KMS-11 (cell line): ENCODE results near the gene C1QTNF1.

Source experiments
- H2AFZ ChIP-seq: fragments of 200-600 bp; sonication (generic); 2 replicates; pipeline ENCODE4 v1.6.1; 2016; ENCODE audit warnings: antibody characterized with exemption, mixed run types, low read depth
- H3K27ac ChIP-seq: fragments of 200-600 bp; sonication (generic); 2 replicates; pipeline ENCODE4 v1.6.1; 2016; ENCODE audit warnings: mild to moderate bottlenecking, mixed run types
- H3K27me3 ChIP-seq: fragments of 200-600 bp; sonication (generic); 2 replicates; pipeline ENCODE4 v1.6.1; 2017; ENCODE audit warnings: mild to moderate bottlenecking, low read depth, mixed run types, moderate library complexity; ENCODE audit not compliant: insufficient read depth
- H3K36me3 ChIP-seq: fragments of 200-600 bp; sonication (generic); 2 replicates; pipeline ENCODE4 v1.6.1; 2017; ENCODE audit warnings: mild to moderate bottlenecking, mixed run types; ENCODE audit not compliant: insufficient read depth
- H3K4me1 ChIP-seq: fragments of 200-600 bp; sonication (generic); 2 replicates; pipeline ENCODE4 v1.6.1; 2016; ENCODE audit warnings: mild to moderate bottlenecking, low read depth, mixed run types; ENCODE audit not compliant: poor library complexity, severe bottlenecking
- H3K4me2 ChIP-seq: fragments of 200-600 bp; sonication (generic); 2 replicates; pipeline ENCODE4 v1.7.0; 2016; ENCODE audit warnings: mild to moderate bottlenecking, mixed run types
- H3K4me3 ChIP-seq: fragments of 200-600 bp; sonication (generic); IDR thresholded peaks from 2 replicates; pipeline ENCODE4 v1.6.1; 2017; ENCODE audit warnings: low read depth, low read length, mixed read lengths; ENCODE audit not compliant: insufficient read depth
- H3K79me2 ChIP-seq: fragments of 200-600 bp; sonication (generic); 2 replicates; pipeline ENCODE4 v1.6.1; 2016; ENCODE audit warnings: low read depth, mixed run types; ENCODE audit not compliant: insufficient read depth
- H3K9ac ChIP-seq: fragments of 200-600 bp; sonication (generic); 2 replicates; pipeline ENCODE4 v1.6.1; 2016; ENCODE audit warnings: mild to moderate bottlenecking, mixed run types
- H4K20me1 ChIP-seq: fragments of 200-600 bp; sonication (generic); 2 replicates; pipeline ENCODE4 v1.6.1; 2016; ENCODE audit warnings: mild to moderate bottlenecking, mixed run types; ENCODE audit not compliant: insufficient read depth
- TF ChIP-seq, protein P1 (sequence below): fragments of 200-600 bp; sonication (generic); conservative IDR thresholded peaks from 2 replicates; pipeline ENCODE4 v1.6.1; 2017; ENCODE audit warnings: low read depth, mild to moderate bottlenecking, antibody characterized with exemption, low read length, moderate library complexity, mixed read lengths

Gene C1QTNF1

DNA sequence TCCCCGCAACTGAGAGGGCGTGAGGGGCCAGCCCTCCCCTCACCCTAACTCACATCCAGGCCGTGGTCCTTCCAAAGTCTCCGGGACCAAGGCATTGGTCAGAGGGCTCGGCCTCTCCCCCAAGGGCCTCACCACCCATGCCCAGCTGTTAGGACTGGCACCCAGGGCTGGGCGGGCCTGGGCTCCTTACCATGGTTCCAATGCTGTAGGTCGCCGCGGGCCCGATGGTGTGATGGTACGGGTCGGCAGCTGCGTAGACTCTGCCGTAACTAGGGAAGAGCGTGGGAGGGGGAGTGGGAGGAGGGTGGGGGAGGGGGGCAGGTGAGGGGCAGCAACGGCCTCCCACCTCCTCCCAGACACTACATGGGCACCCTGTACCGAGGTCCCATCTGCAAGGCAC is 70.3 kb downstream of the C1QTNF1 start:
- Histone ChIP-seq H3K36me3 (no peaks in the 10 kb centered on the region), H2AFZ (no peak overlapping the region), H3K4me3 (no peak overlapping the region), H3K4me1 (peaks cover 13% of the 10 kb centered on the region), H3K4me2 (no peak overlapping the region), H3K79me2 (no peaks in the 10 kb centered on the region), H4K20me1 (no peaks in the 10 kb centered on the region), H3K9ac (no peak overlapping the region), H3K27me3 (peaks cover 76% of the 10 kb centered on the region), H3K27ac (no peak overlapping the region)
- TF ChIP-seq, protein P1, sequence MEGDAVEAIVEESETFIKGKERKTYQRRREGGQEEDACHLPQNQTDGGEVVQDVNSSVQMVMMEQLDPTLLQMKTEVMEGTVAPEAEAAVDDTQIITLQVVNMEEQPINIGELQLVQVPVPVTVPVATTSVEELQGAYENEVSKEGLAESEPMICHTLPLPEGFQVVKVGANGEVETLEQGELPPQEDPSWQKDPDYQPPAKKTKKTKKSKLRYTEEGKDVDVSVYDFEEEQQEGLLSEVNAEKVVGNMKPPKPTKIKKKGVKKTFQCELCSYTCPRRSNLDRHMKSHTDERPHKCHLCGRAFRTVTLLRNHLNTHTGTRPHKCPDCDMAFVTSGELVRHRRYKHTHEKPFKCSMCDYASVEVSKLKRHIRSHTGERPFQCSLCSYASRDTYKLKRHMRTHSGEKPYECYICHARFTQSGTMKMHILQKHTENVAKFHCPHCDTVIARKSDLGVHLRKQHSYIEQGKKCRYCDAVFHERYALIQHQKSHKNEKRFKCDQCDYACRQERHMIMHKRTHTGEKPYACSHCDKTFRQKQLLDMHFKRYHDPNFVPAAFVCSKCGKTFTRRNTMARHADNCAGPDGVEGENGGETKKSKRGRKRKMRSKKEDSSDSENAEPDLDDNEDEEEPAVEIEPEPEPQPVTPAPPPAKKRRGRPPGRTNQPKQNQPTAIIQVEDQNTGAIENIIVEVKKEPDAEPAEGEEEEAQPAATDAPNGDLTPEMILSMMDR = no peak

DNA sequence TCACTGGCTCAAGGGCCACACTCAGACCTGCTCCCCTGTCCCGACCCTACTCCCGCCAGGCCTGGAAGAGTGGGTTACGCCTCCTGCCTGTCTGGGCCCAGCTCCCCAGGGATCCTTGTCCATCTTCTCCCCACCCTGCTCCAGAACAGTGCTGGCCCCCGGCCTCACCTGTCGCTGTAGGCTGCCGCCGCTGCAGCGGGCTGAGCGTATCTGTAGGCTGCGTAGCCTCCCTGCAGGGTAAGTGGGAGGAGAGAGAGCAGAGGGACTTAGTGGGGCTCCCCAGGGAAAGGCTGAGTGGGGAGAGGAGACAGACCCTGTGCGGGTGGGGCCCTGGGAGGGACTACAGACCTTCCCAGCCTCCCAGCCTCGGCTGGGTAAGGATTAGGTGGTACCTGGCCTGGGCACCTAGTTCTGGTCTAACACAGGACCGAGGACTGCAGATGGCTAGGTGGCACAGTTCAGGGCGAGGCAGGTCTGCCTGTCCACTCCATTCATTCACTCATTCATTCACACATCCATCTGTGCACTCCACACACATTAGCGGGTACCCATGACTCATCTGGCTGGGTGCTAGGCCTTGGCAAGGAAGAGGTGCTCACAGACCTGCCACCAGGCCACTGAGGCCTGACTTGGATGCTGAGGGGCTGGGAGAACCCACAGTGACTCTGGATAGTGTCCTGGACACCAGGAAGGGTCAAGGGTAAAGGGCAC is 71.5 kb downstream of the C1QTNF1 start:
- Histone ChIP-seq H3K4me2 (no peak overlapping the region), H3K4me3 (no peak overlapping the region), H4K20me1 (no peaks in the 10 kb centered on the region), H3K27ac (no peak overlapping the region), H3K9ac (no peak overlapping the region), H3K36me3 (no peaks in the 10 kb centered on the region), H3K4me1 (peaks cover 12% of the 10 kb centered on the region), H2AFZ (no peak overlapping the region), H3K27me3 (peaks cover 88% of the 10 kb centered on the region), H3K79me2 (no peaks in the 10 kb centered on the region)
- TF ChIP-seq, protein P1 = no peak

DNA sequence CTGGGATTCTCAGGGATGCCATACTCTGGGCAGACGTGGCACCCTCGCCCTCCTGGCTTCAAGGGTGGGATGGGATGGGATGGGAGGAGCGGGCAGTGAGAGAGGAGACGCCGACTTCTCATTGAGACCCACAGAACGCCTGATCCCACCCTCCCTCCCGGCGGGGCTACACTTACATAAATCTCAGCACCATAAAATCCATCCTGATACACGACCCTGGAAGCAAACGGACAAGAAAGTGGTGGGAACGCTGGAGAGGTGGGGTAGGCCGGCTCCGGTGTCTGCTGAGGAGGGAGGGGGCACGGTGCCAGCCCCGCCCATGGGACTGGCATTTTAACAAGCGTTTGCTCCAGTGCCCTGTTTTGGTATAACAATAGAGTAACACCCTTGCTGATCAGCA is 72.5 kb downstream of the C1QTNF1 start:
- Histone ChIP-seq H3K36me3 (no peaks in the 10 kb centered on the region), H3K4me3 (no peak overlapping the region), H3K4me2 (no peak overlapping the region), H3K27ac (no peak overlapping the region), H4K20me1 (no peaks in the 10 kb centered on the region), H3K79me2 (no peaks in the 10 kb centered on the region), H3K9ac (no peak overlapping the region), H3K27me3 (peaks cover 97% of the 10 kb centered on the region), H3K4me1 (peaks cover 8% of the 10 kb centered on the region), H2AFZ (no peak overlapping the region)
- TF ChIP-seq, protein P1 = no peak

DNA sequence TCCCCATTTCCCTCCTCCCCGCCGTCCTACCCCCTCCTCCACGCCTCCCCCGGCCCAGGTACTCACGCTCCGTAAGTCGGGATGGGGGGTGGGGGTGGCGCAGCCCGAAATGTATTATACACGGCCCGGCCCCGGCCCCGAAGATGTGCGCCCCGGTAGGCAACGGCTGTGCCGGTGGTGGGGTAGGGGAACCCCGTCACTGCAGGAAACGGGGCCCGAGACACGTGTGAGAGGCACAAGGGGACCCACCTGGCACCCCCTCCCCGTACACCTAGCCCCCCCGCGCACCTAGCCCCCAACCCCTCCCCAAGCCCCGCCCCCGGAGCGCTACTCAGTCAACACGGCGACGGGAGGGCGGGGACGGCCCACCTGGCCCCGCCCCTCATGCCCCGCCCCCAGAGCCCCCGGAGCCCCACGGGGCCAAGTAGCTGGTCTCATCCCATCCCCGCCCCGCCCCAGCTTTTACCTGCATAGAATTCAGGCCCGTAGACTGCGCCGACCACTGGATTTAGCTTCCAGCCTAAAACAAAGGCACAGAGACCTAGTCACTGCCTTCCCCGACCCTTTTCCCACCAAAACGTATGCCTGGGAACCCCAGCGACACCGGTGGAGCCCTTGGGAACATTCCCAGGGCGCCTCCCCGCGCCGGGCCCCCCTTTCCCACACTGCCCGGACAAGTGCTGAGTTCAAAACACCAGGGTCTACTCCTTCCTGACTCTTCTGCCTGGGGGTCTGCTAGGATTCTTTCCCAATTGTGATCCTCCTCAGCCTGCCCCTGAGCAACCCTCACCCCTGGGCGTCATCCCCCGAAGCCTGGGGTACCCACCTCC is 73.5 kb downstream of the C1QTNF1 start:
- no peak overlapping the region for H3K4me2 ChIP-seq
- no peaks in the 10 kb centered on the region for H4K20me1 ChIP-seq
- H3K79me2 ChIP-seq = no peaks in the 10 kb centered on the region
- H3K27me3 ChIP-seq = peaks cover 97% of the 10 kb centered on the region
- no peak overlapping the region for H2AFZ ChIP-seq
- no peak overlapping the region for H3K9ac ChIP-seq
- H3K4me1 ChIP-seq = peaks cover 8% of the 10 kb centered on the region
- H3K4me3 ChIP-seq = no peak overlapping the region
- no peak overlapping the region for H3K27ac ChIP-seq
- TF ChIP-seq, protein P1 = no peak
- no peaks in the 10 kb centered on the region for H3K36me3 ChIP-seq
